PC-3 (cell line): ENCODE results near the gene ABRACL.

Source experiments
- EZH2 ChIP-seq: fragments of 300-600 bp; sonication (generic); IDR thresholded peaks from one replicate; pipeline ENCODE4 v1.6.1; 2017; ENCODE audit warnings: antibody characterized with exemption, mild to moderate bottlenecking, low read length; ENCODE audit not compliant: unreplicated experiment
- EZH2phosphoT487 ChIP-seq: fragments of 300-600 bp; sonication (generic); IDR thresholded peaks from 2 replicates; pipeline ENCODE4 v1.6.1; 2018; ENCODE audit warnings: mild to moderate bottlenecking, antibody characterized with exemption, low read length, borderline replicate concordance
- TF ChIP-seq, protein P1 (sequence below): fragments of 300-600 bp; sonication (generic); conservative IDR thresholded peaks from 2 replicates; pipeline ENCODE4 v1.5.1; 2017; ENCODE audit warnings: antibody characterized with exemption, low read depth, mild to moderate bottlenecking, low read length

- TF ChIP-seq EZH2phosphoT487: no peak
- TF ChIP-seq, protein P1, sequence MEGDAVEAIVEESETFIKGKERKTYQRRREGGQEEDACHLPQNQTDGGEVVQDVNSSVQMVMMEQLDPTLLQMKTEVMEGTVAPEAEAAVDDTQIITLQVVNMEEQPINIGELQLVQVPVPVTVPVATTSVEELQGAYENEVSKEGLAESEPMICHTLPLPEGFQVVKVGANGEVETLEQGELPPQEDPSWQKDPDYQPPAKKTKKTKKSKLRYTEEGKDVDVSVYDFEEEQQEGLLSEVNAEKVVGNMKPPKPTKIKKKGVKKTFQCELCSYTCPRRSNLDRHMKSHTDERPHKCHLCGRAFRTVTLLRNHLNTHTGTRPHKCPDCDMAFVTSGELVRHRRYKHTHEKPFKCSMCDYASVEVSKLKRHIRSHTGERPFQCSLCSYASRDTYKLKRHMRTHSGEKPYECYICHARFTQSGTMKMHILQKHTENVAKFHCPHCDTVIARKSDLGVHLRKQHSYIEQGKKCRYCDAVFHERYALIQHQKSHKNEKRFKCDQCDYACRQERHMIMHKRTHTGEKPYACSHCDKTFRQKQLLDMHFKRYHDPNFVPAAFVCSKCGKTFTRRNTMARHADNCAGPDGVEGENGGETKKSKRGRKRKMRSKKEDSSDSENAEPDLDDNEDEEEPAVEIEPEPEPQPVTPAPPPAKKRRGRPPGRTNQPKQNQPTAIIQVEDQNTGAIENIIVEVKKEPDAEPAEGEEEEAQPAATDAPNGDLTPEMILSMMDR: no peak
- TF ChIP-seq EZH2: no peak
Measured at GRCh38 chr6:139064981-139065665, 36.6 kb downstream of the ABRACL start.
